AG04449 (cell line): ENCODE results near the gene TMEM17.

Source experiments
- CTCF ChIA-PET: fragments of 350-600 bp; formaldehyde crosslinking; extraction: SDS; loops from one replicate; lab custom pipeline; 2021; ENCODE audit warnings: antibody characterized with exemption; lab: Yijun Ruan, JAX
- POLR2A ChIA-PET: fragments of 400-600, 350-600 bp; formaldehyde crosslinking; extraction: SDS; loops from one replicate; lab custom pipeline; 2020; ENCODE audit warnings: antibody characterized with exemption, inconsistent platforms; lab: Yijun Ruan, JAX
- DNase-seq: peaks from one replicate; pipeline ENCODE4 v3.0.0-alpha.2; 2010; ENCODE audit warnings: low read depth, low spot score
- H3K4me3 ChIP-seq: 2 replicates; pipeline ENCODE4 v1.5.1; 2011; ENCODE audit warnings: low read depth, mild to moderate bottlenecking, control low read depth, low read length
- TF ChIP-seq, protein P1 (sequence below): IDR thresholded peaks from one replicate; pipeline ENCODE4 v1.5.1; 2011; ENCODE audit warnings: mild to moderate bottlenecking, moderate library complexity, low read length, control low read depth, inconsistent platforms; ENCODE audit not compliant: insufficient read depth; ENCODE audit errors: missing control alignments

The TMEM17 gene

DNA sequence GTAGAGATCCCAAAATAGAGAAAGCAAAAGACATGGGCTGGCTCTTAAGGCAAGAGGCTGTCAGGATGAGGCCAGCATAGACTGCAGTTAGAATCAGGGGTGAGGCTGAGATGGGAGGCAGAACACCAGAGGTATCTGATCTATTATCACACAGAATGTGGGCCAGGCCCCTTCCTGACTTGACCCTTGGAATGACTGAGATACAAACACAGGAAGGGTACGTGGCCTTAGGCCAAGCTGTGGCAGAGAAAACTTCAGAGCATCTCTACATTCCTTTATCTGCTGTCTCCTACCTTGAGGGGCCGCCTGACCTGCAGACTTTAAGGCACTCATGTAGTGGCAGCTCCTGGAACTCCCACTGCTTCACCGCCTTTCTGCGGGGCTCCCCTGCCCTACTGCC, 28.4 kb downstream of the TMEM17 start:
- TF ChIP-seq, protein P1, sequence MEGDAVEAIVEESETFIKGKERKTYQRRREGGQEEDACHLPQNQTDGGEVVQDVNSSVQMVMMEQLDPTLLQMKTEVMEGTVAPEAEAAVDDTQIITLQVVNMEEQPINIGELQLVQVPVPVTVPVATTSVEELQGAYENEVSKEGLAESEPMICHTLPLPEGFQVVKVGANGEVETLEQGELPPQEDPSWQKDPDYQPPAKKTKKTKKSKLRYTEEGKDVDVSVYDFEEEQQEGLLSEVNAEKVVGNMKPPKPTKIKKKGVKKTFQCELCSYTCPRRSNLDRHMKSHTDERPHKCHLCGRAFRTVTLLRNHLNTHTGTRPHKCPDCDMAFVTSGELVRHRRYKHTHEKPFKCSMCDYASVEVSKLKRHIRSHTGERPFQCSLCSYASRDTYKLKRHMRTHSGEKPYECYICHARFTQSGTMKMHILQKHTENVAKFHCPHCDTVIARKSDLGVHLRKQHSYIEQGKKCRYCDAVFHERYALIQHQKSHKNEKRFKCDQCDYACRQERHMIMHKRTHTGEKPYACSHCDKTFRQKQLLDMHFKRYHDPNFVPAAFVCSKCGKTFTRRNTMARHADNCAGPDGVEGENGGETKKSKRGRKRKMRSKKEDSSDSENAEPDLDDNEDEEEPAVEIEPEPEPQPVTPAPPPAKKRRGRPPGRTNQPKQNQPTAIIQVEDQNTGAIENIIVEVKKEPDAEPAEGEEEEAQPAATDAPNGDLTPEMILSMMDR, result no peak
- POLR2A ChIA-PET, result no interaction called here
- CTCF ChIA-PET, result interaction anchor here (2.3 to 3.7 kb wide), 2 partner anchors 11 to 20 kb away, joined by 11 to 22 read pairs; no protein-coding TSS in a partner anchor
- DNase-seq, result no peak
- H3K4me3 ChIP-seq, result no peak overlapping the region

DNA sequence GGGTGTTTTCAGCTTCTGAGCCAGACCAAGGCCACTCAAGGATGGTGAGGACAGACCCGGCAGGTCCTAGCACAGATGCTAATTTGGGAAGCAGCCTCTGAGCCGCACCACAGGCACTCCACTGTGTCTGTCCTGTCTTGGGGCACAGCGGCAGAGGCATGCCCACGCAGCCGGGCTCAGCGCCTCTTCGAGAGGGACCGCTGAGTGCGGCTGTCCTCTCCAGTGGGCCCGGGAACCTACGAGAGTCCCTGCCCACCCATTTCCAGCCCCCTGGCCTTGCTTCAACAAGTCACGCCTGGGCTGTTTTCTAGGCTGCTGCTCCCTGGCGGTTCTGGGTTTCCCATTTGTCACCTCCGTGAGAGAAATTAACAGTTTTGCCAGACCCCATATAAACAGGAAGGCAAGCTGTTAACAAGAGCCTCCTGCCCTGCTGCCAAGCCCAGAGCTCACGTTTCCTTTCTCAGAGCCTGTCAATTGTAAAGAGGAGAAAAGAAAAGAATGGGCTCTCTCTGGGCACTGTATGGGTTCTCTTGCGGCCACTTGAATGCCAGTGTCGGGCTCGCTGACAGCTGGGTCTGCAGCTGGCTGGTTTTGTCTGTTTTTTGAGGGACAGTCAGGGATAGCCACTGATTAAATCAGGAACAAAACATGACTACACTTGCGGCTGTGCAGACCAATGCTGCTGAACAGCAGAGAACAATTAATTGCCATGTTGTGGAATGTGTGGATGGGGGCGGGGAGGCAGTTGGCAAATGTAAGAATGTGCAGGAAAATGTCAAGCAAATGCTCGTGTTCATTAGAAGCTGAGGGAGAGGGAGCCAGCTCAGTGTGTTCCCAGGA, 30.6 kb downstream of the TMEM17 start:
- TF ChIP-seq, protein P1, result no peak
- POLR2A ChIA-PET, result interaction anchor here (1.2 to 1.4 kb wide), 2 partner anchors 9 to 15 kb away, joined by 3 to 4 read pairs; no protein-coding TSS in a partner anchor
- CTCF ChIA-PET, result interaction anchor here (0.9 to 2.3 kb wide), 5 partner anchors 9 to 303 kb away, joined by 3 to 11 read pairs (median 5); no protein-coding TSS in a partner anchor
- H3K4me3 ChIP-seq, result no peak overlapping the region; the same call in 1 of the 2 replicates
- DNase-seq, result no peak

DNA sequence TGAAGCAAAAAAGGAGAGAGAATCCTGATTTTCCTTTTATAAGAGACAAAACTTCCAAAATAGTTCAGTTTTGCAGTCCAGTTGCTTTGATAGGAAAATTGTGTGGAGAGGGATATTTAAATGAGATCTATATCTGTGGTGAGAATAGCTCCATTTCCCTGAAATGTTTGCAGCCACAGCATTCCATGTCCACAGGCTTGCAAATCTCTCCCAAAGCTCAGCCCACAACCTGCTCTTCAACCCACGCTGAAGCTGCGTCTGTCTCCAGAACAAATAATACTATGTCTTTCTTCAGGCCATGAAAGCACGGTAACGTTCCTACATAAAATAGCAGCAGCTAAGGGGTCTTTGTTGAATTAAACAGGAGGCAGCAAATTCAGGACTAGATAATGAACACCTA, 31.8 kb downstream of the TMEM17 start:
- no peak for DNase-seq
- CTCF ChIA-PET, result interaction anchor here (0.9 to 1.0 kb wide), 2 partner anchors 301 to 314 kb away, joined by 3 to 5 read pairs; no protein-coding TSS in a partner anchor
- no peak overlapping the region for H3K4me3 ChIP-seq
- POLR2A ChIA-PET, result no interaction called here
- TF ChIP-seq, protein P1, result no peak

DNA sequence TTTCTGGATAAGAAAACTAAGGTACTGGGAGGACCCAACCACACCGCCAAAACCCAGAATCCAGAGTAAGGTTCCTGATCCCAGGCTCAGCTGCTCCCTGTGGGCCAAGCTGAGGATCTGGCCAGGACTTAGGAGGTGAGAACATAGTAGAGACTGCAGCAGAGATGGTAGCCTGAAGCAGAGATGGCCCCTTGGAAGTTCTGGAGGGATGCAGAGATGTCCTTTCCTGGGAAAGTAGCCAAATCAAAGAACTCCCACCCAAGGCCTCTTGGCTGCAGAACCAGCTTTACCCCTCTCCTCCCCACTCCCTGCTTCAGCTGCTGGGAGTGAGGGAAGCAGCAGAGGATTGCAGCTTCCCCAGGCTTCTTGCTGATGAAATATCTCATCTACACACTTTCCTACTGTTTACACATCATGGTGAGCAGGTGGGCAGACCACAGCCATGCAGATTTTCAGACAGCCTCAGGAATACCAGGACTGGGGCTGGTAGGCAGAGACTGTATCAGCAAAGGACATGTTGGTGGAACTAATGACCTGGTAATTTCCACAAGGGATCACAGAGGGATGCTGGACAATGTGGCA, 32.7 kb downstream of the TMEM17 start:
- ChIA-PET CTCF (interaction anchor here (0.7 to 3.9 kb wide), 5 partner anchors 16 to 315 kb away, joined by 3 to 29 read pairs (median 5); no protein-coding TSS in a partner anchor), POLR2A (no interaction called here)
- TF ChIP-seq, protein P1, result no peak
- no peak overlapping the region for H3K4me3 ChIP-seq
- no peak for DNase-seq

DNA sequence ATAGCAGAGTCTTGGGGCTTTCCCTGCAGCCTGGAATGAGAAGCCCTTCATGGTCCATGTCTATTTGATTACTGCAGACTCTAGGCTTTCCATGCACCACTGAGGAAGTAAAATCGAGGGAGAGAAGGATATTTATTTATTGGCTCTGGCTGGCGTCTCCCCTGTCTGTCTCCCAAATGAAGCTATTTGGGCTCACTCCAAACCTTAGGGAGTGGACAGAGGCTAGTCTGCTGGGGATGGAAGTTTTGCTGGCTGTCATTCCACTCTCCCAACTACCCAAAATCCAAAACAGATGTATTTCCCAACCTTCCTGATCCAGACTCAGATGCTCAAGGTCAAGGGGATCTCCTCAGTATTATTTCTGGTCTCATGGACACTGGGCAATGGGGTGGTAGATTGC, 33.7 kb downstream of the TMEM17 start:
- CTCF ChIA-PET, result interaction anchor here (0.7 to 3.9 kb wide), 3 partner anchors 9 to 303 kb away, joined by 3 to 29 read pairs (median 7); no protein-coding TSS in a partner anchor
- TF ChIP-seq, protein P1, result no peak
- no peak overlapping the region for H3K4me3 ChIP-seq
- POLR2A ChIA-PET, result no interaction called here
- no peak for DNase-seq

DNA sequence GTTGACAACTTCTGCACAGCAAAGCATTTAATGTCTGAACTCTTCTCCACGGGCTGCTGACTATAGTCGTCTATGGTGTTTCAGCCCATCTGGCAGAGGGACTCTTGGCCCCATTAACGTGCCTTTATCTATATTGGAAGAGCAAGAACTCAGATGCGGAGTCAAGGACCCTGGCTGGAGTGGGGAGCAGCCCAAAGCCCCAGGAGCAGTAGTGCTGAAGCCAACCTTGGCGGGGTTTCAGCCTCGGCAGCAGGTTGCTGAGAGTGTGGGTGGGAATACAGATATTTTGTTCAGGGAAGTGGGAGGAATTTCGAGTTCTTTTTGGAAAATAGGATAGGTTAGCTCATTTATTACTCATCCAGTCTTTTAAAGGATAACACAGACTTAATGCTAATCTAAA, 34.2 kb downstream of the TMEM17 start:
- ChIA-PET POLR2A (no interaction called here), CTCF (interaction anchor here (0.7 to 3.9 kb wide), 4 partner anchors 10 to 304 kb away, joined by 3 to 29 read pairs (median 6); no protein-coding TSS in a partner anchor)
- H3K4me3 ChIP-seq, result no peak overlapping the region
- TF ChIP-seq, protein P1, result no peak
- no peak for DNase-seq
